OCI-M1 (cell line): Measurements from ENCODE around the gene BTN3A1.
A peak's percentile ranks its signal among the peaks of the same experiment; 100 is the strongest.
"Not testable (repeated sequence)": the region's sequence is repeated elsewhere in the genome, so short reads cannot be mapped to it uniquely, and the experiment has no call there.

Source experiments
- DNase-seq: peaks from one replicate; lab custom pipeline; 2025; lab: John Stamatoyannopoulos, UW

The BTN3A1 gene

DNA sequence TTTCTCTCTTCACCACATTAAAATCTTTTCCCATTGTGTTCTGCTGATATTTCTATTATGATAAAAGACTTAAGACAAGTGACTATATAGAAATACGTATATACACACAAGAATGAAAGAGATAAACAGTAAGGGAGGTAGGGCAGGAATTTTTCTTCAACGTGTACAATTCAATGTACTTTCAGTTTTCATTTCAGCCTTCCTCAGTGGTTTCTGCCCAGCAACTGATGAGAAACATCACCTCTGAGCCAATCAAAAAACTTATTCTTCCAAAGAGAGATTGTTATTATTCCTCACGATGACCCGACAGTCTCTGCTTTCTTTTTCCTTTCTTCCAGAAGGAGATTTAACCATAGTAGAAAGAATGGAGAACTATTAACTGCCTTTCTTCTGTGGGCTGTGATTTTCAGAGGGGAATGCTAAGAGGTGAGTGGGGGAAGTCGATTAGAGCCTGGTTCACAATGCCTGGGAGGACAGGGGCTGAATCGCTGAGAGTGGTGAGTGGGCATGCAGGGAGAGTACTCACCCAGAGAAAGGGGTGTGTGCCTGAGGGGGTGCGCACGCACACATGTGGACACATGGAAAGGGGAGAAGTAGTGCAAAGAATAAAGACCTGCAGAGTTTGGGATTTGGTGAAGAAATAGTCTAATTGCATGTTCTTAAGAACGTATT lies at the start of gene BTN3A1:
Gene BTN3A1 (plus strand): TSS at position 289 of the 672 bp plus-strand sequence. CDS start 3,289 bp downstream, outside the sequence.
- DNase-seq: peak; percentile 94

DNA sequence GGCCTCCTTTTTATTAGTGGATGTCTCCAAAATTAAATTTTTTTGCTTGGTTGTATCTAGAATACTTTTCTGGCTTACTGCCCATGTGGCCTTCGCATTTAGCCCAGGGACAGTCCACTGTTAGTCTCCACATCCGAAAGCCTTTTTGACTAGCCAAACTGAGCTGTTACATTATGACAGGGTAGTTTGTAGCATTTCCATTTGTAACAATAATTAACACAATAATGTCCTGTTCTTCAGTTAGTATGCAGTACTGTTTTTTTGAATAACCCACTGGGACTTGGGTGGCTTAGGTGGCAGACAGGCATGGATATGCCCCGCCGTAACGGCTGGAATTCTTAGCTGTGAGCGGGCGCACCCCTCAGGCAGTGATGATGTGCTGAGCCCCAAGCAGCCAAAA lies 49.8 kb upstream of the BTN3A1 start:
- no peak for DNase-seq

DNA sequence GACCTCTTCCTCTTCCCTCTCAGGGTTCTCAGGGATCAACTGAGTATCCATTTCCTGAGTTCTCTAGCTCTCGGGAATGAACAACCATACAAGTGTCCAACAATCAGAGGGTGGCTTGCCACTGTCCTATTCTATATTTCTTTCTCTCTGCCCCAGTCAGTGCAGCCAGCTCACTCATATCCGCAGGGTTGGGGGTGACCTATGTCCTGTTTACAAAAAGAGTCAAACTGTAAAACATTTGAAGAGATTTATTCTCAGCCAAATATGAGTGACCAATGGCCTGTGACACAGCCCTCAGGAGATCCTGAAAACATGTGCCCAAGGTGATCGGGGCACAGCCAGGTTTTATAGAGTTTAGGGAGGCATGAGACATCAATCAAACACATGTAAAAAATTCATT lies 47.9 kb upstream of the BTN3A1 start:
- no peak for DNase-seq

DNA sequence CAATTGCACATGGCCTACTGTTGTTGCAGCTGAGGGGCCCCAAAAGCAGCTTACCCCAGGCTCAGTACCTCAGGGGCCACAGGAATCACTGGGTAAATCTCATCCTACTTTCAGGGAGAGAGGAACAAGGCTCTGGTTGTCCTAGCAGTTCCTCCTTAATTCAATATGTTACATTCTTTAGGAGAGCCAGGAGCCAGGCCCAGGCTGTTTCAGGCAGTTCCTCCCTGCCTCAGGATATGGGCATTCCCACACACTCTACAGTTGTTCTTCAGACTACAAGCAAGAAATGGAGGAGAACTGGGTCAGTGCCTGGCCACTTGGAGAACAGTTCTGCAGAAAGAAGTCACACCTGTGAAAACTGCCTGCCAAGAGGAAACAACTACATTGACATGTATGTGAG lies 46.7 kb upstream of the BTN3A1 start:
- DNase-seq: no peak

DNA sequence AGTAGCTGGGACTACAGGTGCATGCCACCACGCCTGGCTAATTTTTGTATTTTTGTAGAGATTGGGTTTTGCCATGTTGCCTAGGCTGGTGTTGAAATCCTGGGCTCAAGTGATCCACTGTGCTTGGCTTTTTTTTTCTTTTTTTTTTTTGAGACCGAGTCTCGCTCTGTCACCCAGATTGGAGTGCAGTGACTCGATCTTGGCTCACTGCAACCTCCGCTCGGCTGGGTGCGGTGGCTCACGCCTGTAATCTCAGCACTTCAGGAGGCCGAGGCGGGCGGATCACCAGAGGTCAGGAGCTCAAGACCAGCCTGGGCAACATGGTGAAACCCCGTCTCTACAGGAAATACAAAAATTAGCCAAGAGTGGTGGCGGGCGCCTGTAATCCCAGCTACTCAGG lies 44.5 kb upstream of the BTN3A1 start:
- not testable (repeated sequence) for DNase-seq

DNA sequence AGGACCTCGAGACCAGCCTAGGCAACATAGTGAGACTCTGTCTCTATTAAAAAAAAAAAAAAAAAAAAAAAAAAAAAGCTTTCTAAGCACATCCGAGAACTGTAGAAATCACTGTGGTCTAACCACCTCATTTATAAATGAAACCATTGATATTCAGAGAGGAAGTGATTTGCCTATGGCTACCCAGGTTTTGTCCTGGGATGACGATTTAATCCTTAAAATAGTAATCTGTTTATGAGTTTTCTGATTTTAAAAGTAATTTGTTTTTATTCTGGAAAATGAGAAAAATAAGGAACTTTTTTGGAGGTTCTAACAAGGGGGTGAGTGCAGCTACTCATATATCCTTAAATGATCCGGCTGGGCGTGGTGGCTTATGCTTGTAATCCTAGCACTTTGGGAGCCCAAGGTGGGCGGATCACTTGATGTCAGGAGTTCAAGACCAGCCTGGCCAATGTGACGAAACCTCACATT lies 43.5 kb upstream of the BTN3A1 start:
- DNase-seq: no peak

DNA sequence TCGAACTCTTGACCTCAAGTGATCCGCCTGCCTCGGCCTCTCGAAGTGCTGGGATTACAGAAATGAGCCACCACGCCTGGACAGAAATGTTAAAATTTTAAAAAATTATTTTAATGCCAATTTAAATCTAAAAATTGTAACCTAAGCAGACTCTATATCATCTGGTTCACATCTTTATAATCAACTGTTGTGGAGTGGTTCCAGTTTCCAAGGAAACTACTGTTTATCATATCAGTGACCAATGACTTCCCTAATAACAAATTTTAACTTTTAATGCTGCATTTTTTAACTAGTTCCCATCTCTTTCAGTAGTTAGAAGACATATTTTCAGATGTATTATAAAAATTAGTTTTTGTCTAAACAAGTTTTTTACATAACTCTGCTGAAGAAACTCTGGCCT lies 42.3 kb upstream of the BTN3A1 start:
- no peak for DNase-seq

DNA sequence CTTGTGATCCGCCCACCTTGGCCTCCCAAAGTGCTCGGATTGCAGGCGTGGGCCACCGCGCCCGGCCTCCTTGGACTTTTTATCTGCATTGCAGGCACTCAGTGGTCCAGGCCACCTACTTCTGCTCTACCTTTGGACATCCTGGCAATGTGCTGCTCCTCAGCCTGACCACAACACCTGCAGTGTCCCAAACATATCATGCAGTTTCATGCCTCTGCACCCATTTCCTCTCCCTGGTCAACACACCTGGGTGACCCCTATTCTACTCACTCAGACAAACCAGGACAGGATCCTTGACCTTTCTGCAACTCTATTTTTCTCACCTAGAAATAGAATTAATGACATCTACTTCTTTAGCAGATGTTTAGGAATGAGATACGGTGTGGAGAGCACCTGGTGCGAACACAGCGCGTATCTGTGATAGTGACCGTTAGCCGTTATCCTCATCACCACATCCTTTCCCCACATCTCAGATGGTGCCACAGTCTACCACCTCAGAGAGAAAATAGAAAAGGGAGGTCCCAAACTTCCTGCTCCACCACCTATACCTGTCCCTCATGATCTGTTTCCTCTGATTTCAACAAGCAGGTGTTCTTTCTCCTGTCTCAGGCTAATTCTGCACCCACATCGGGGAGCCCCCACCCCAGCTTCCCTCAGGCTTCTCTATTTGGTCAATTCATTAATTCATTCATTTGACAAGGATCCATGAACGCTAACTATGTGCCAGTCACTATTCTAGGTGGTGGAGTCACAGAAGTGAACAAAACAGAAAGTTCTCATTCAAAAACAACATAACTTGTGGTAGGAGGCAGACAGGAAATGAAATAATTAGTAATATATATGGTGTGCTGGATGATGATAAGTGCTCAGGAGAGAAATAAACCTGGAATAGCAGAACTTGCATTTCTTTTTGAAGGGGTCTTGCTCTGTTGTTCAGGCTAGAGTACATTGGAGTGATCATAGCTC lies 41.3 kb upstream of the BTN3A1 start:
- DNase-seq: no peak

DNA sequence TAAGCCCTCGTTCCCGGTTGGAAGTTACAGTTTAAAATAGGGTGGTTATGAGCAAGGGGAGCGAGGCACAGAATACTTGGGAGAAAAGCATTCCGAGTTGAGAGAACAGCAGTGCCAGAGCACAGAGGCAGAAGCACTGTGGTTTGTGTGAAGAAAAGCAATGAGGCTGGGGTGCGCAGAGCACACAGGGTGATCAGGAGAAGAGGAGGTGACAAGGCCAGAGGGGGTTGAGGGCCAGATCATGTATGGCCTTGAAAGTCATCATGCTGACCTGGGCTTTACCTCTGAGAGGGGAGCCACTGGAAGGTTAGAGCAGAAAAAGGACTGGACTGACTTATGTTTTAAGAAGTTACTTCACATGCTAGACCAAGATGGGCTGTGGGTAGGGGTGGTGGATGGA lies 40.5 kb upstream of the BTN3A1 start:
- DNase-seq: no peak

DNA sequence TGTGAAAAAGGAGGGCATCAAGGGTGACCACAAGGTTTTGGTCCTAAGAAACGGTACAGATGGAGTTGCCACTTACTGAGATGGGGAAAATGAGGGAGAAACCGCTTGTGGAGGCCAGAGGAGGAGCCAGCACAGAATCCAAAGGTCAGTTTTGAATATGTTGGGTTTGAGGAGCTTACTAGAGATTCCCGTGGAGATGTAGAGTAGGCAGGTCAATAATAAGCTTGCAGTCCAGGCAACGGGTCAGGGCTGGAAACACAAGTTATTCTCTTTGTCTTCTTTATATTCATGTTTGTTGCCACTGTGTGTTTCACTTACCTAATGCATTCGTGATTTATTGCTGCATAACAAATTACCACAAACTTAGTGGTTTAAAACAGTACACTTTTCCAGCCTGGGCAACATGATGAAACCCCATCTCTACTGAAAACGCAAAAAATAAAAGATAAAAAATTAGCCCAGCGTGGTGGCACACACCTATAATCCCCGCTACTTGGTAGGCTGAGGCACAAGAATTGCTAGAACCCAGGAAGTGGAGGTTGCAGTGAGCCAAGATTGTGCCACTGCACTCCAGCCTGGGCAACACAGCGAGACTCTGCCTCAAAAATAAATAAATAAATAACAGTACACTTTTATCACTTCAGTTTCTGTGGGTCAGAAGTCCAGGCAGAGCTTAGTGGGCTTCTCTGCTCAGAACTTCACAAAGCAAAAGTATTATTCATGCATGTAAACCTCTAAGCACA lies 39.8 kb upstream of the BTN3A1 start:
- DNase-seq: no peak

DNA sequence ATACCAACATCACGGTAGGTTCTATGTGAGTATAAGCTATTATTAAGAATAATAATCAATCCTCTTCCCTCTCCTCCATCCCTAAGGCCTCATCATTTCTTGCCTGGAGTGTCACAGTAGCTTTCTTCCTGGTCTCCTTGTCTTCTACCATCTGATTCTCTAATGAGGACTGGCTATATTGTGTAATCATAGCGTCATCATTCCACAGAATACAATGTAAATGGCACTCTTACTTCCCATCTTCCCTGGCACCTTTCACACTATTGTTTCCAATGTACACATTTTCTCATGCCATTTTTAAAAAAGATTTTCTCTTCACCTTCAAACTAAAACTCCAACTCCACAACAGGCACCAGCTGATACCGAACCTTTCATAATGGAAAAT lies 39.2 kb upstream of the BTN3A1 start:
- DNase-seq: no peak

DNA sequence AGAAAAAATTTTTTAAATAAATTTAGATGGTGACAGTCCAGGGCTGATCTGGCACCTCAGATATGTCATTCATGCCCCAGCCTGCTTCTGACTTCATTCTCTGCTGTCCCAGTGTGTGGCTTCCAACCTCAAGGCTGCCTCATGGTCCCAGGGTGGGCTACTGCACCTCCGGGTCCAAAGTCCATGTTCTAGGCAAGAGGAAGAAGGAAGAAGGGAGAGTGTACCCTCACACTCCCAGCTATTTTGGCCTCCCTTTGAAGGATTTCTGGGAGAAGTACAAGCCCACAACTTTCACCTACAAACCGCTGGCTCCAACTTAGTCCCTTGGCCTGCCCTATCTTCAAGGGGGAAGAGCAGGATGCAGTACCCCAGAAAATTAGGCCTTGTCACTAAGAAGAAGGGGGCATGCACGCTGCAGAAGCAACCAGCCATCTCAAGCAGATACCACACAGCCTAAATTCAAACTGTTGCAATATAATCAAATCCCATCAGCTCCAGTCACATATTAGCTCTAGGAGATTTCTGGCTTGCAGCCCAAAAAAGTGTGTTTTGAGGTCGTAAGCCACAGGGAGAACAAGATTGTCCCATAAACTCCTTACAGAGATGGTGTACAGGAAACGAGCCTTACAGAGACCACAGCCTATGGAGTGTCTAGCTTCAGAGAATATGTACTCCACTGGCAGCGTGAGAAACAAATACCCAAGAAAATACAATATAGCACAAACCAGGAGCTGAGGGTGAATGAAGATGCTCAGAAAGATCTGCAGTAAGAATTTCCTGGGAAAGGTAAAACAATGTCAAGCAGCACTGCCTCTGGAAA lies 38.0 kb upstream of the BTN3A1 start:
- peak; percentile 80 for DNase-seq

DNA sequence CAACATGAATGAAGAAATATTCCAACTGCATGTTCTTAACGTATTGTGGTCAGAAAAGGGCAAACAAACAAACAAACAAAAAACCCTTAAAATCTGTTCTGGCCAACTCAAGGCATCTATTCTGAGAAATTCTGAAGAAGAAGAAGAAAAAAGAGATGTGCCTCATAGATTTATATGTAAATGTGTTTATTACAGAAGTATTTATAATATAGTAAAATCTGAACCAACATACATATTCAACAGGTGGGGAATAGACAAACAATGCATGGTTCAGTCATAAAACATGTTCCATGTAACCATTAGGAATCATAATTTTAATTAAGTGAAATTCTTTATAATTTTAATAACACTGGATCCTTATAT lies 36.5 kb upstream of the BTN3A1 start:
- DNase-seq: no peak

DNA sequence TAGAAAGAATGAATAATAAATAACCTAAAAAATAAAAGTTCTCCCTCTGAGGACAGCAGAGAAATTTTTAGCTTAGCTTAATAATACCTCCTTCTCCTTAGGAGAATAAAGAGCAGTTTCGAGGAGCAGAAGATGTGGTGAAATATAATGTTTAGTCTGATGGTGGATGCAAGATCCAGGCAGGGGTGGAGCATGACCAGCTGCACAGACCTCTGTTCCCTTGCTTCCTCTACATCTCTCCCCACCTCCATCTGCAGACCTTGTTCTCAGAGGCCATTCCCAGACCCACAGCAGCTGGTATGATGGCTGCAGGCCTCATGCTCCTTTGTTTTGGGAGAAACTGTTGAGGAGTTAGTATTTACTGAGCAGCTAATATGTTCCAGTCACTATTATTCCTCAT lies 35.6 kb upstream of the BTN3A1 start:
- peak; percentile 46 for DNase-seq

DNA sequence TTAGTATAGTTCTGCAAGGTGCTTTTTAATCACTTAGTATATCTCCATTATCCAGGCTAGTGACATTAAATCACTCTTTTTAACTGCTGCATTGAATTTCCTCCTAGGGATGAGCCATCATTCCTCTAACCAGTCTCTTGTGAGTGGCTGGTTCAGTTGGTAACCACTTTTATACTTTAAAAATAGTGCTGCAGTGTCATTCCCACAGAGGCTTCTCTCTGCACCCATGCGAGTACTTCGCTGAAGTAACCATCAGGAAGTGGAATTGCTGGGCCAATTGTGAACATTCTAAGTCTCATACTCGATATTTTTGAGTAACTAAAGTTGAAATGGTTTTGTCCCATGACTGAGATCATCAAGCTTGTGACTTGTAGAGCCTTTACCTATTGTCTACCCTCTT lies 35.0 kb upstream of the BTN3A1 start:
- no peak for DNase-seq

DNA sequence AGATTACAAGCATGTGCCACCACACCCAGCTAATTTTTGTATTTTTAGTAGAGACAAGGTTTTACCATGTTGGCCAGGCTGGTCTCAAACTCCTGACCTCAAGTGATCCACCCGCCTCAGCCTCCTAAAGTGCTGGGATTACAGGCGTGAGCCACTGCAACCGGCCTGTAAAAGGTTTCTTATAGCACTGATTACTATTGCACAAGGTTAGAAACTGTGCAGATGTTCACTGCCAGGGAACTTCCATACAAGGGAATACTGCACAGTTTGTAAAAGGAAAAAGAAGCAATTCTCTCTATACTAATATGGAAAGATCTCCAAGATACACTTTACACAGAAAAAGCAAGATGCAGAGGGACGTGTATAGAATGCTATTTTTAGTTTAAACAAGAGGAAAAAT lies 30.3 kb upstream of the BTN3A1 start:
- not testable (repeated sequence) for DNase-seq

DNA sequence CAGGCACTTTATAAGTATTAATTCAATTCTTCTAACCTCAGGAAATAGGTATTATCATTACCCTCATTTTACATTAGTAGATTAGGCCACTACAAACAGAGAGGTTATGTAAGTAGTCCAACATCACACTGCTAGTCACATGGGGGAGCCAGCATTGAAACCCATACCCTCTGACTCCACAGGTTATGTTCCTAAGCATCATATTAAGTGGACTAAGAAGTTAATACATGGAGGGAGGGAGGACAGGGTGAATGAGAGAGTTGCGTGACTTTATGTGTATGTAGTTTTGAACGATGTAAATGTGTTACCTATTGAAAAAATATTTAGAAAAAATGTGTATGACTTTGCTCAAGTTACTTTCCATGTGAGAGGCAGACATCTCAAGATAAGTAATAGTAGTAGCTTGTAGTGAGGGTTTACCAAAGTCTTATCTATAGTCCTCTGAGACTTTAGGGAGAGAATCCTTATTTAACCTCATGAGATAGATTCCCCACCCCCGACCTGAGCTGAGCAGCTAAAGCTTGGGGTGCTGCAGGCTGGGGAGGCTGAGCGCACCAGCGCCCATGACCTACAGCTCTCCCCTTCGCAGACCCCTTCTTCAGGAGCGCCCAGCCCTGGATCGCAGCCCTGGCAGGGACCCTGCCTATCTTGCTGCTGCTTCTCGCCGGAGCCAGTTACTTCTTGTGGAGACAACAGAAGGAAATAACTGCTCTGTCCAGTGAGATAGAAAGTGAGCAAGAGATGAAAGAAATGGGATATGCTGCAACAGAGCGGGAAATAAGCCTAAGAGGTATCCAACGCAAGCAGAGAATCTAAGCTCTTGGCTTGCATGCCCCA lies 29.5 kb upstream of the BTN3A1 start:
- DNase-seq: no peak

DNA sequence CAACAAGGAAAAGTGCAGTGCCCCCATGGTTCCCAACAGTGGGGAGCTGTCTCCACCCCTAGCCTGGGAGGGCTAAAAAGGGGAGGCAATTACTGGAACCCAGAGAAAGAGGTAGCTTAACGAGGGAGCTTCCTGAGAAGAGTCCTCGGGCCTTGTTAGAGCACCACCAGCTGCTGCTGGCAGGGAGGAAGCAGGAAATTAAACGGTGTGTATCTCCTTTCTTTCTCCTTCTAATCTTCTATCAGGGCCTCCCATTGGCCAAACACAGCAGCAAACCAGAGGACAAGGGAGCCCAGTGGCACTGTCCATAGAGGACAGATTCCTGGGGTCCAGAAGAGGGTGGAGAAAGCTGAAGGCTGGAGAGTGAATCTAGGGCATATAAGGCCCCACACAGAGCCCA lies 26.8 kb upstream of the BTN3A1 start:
- no peak for DNase-seq

DNA sequence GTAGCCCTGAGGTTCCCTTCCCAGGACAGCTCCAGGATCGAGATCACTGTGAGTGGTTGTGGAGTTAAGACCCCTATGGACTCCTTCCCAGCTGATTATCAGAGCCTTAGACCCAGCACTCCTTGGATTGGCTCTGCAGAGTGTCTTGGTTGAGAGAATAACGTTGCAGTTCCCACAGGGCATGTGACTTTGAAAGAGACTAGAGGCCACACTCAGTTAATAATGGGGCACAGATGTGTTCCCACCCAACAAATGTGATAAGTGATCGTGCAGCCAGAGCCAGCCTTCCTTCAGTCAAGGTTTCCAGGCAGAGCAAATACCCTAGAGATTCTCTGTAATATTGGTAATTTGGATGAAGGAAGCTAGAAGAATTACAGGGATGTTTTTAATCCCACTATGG lies 24.4 kb upstream of the BTN3A1 start:
- DNase-seq: no peak

DNA sequence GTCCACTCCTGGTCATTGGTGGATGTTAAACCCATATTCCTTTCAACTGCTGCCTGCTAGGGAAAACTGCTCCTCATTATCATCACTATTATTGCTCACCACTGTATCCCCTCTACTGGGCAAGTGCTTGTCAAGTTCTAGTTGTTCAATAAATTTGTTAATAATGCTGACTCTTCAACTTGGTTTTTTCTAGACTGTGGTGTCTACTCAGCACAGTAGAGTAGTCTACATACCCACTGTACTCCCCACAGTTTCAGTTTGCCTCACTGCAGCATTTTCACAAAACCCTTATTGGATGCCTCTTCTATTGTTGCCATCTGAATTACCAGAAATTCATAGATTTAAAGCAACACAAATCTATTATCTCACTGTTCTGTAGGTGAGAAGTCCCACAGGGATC lies 23.9 kb upstream of the BTN3A1 start:
- DNase-seq: not testable (repeated sequence)

DNA sequence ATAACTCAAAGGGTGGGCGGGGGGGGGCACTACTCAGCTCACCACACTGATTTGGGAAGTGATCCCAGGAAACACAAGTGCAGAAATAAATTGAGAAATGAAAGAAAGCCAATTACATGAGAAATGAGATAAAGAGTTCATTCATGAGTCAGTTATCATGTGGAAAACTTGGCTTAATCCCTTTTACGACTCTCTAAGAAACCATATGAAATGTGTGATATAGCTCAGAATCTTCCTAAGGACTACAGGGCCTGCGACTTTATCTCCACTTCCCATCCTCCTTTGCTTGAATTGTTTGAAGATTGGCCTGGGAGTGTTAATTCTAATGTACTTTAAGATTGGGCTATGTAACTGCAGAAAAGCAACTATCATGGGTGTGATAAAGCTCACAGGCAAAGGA lies 22.8 kb upstream of the BTN3A1 start:
- peak; percentile 70 for DNase-seq
